MM.1S (cell line): Measurements from ENCODE around the gene PDCD2L.
A peak's percentile ranks its signal among the peaks of the same experiment; 100 is the strongest.
"Not testable (repeated sequence)": the region's sequence is repeated elsewhere in the genome, so short reads cannot be mapped to it uniquely, and the experiment has no call there.

Source experiments
- DNase-seq: peaks from one replicate; pipeline ENCODE4 v3.0.0-alpha.2; 2015
- H2AFZ ChIP-seq: fragments of 300-600 bp; sonication (generic); 2 replicates; pipeline ENCODE4 v1.6.0; 2016; ENCODE audit warnings: antibody characterized with exemption, low read length
- H3F3A ChIP-seq: fragments of 300-600 bp; sonication (generic); 2 replicates; pipeline ENCODE4 v1.6.1; 2016; ENCODE audit warnings: mild to moderate bottlenecking, antibody characterized with exemption, low read length, moderate library complexity, mixed read lengths; ENCODE audit not compliant: insufficient read depth
- H3K27ac ChIP-seq: fragments of 300-600 bp; sonication (generic); 2 replicates; pipeline ENCODE4 v1.5.1; 2016; ENCODE audit warnings: mild to moderate bottlenecking, low read length
- H3K27me3 ChIP-seq: fragments of 300-600 bp; sonication (generic); replicated peaks from 2 replicates; pipeline ENCODE4 v1.6.0; 2016; ENCODE audit warnings: low read length; ENCODE audit not compliant: insufficient read depth
- H3K36me3 ChIP-seq: fragments of 300-600 bp; sonication (generic); replicated peaks from 2 replicates; pipeline ENCODE4 v1.6.1; 2016; ENCODE audit warnings: mild to moderate bottlenecking, low read length, mixed read lengths; ENCODE audit not compliant: insufficient read depth
- H3K4me1 ChIP-seq: fragments of 300-600 bp; sonication (generic); 2 replicates; pipeline ENCODE4 v1.6.1; 2016; ENCODE audit warnings: low read length, mixed read lengths
- H3K4me2 ChIP-seq: fragments of 300-600 bp; sonication (generic); 2 replicates; pipeline ENCODE4 v1.6.0; 2016; ENCODE audit warnings: low read depth, low read length
- H3K4me3 ChIP-seq: fragments of 300-600 bp; sonication (generic); 2 replicates; pipeline ENCODE4 v1.5.1; 2016; ENCODE audit warnings: low read length, mixed read lengths
- H3K79me2 ChIP-seq: fragments of 300-600 bp; sonication (generic); 2 replicates; pipeline ENCODE4 v1.6.1; 2016; ENCODE audit warnings: mixed run types, low read length, mixed read lengths
- H3K9ac ChIP-seq: fragments of 300-600 bp; sonication (generic); 2 replicates; pipeline ENCODE4 v1.6.1; 2016; ENCODE audit warnings: low read length, mixed read lengths
- H3K9me2 ChIP-seq: fragments of 300-600 bp; sonication (generic); replicated peaks from 2 replicates; pipeline ENCODE4 v1.6.1; 2016; ENCODE audit warnings: mild to moderate bottlenecking, low read length, mixed read lengths; ENCODE audit not compliant: insufficient read depth
- H3K9me3 ChIP-seq: fragments of 300-600 bp; sonication (generic); replicated peaks from 2 replicates; pipeline ENCODE4 v1.6.1; 2016; ENCODE audit warnings: mild to moderate bottlenecking, low read length, mixed read lengths; ENCODE audit not compliant: insufficient read depth
- H4K20me1 ChIP-seq: fragments of 300-600 bp; sonication (generic); 2 replicates; pipeline ENCODE4 v1.6.1; 2016; ENCODE audit warnings: mild to moderate bottlenecking, low read length, moderate library complexity, mixed read lengths; ENCODE audit not compliant: insufficient read depth
- EZH2 ChIP-seq: fragments of 300-600 bp; sonication (generic); optimal IDR thresholded peaks from 2 replicates; pipeline ENCODE3; 2017; ENCODE audit warnings: low read depth, mild to moderate bottlenecking, antibody characterized with exemption, low read length, mixed read lengths
- EZH2phosphoT487 ChIP-seq: fragments of 300-600 bp; sonication (generic); IDR thresholded peaks from 2 replicates; pipeline ENCODE4 v1.6.1; 2018; ENCODE audit warnings: antibody characterized with exemption, low read length
- TF ChIP-seq, protein P1 (sequence below): fragments of 300-600 bp; sonication (generic); IDR thresholded peaks from 2 replicates; pipeline ENCODE4 v1.5.1; 2016; ENCODE audit warnings: antibody characterized with exemption, low read length, mixed read lengths

PDCD2L gene

DNA sequence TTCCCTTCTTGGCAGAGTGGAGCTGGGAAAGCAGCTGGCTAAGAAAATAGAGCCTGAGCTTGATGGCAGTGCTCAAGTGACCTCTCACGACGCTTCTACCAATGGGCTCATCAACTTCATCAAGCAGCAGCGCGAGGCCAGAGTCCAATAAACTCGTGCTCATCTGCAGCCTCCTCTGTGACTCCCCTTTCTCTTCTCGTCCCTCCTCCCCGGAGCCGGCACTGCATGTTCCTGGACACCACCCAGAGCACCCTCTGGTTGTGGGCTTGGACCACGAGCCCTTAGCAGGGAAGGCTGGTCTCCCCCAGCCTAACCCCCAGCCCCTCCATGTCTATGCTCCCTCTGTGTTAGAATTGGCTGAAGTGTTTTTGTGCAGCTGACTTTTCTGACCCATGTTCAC, 4.3 kb upstream of the PDCD2L start:
- Histone ChIP-seq H3K27ac (no peak overlapping the region), H3K4me3 (no peak overlapping the region), H3K79me2 (peaks cover 11% of the 10 kb centered on the region), H3K4me2 (no peak overlapping the region), H3K9me2 (no peaks in the 10 kb centered on the region), H3K9me3 (no peaks in the 10 kb centered on the region), H3K27me3 (no peaks in the 10 kb centered on the region), H3K4me1 (no peaks in the 10 kb centered on the region), H3K9ac (no peak overlapping the region), H3F3A (peaks cover 16% of the 10 kb centered on the region), H3K36me3 (peaks cover 14% of the 10 kb centered on the region), H2AFZ (no peak overlapping the region), H4K20me1 (no peaks in the 10 kb centered on the region)
- no peak for DNase-seq
- TF ChIP-seq EZH2phosphoT487 = no peak
- TF ChIP-seq, protein P1, sequence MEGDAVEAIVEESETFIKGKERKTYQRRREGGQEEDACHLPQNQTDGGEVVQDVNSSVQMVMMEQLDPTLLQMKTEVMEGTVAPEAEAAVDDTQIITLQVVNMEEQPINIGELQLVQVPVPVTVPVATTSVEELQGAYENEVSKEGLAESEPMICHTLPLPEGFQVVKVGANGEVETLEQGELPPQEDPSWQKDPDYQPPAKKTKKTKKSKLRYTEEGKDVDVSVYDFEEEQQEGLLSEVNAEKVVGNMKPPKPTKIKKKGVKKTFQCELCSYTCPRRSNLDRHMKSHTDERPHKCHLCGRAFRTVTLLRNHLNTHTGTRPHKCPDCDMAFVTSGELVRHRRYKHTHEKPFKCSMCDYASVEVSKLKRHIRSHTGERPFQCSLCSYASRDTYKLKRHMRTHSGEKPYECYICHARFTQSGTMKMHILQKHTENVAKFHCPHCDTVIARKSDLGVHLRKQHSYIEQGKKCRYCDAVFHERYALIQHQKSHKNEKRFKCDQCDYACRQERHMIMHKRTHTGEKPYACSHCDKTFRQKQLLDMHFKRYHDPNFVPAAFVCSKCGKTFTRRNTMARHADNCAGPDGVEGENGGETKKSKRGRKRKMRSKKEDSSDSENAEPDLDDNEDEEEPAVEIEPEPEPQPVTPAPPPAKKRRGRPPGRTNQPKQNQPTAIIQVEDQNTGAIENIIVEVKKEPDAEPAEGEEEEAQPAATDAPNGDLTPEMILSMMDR = no peak
- no peak for TF ChIP-seq EZH2

DNA sequence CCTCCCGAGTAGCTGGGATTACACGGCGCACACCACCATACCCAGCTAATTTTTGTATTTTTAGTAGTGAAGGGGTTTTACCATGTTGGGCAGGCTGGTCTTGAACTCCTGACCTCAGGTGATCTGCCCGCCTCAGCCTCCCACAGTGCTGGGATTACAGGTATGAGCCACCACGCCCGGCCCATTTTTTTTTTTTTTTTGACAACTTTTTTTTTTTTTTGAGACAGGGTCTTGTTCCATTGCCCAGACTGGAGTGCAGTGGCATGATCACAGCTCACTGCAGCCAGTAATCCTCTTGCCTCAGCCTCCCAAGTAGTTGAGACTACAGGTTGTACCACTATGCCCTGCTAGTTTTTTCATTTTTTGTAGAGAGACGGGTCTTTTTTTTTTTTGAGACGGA, 3.4 kb upstream of the PDCD2L start:
- H3K36me3 ChIP-seq = peaks cover 14% of the 10 kb centered on the region
- H2AFZ ChIP-seq, H3K9ac ChIP-seq, H3K4me1 ChIP-seq, H3K4me3 ChIP-seq, H3K9me2 ChIP-seq, H4K20me1 ChIP-seq, H3K4me2 ChIP-seq, H3K27ac ChIP-seq, H3K9me3 ChIP-seq, H3K27me3 ChIP-seq, DNase-seq: not testable (repeated sequence)
- H3K79me2 ChIP-seq = peaks cover 21% of the 10 kb centered on the region
- H3F3A ChIP-seq = peaks cover 16% of the 10 kb centered on the region

DNA sequence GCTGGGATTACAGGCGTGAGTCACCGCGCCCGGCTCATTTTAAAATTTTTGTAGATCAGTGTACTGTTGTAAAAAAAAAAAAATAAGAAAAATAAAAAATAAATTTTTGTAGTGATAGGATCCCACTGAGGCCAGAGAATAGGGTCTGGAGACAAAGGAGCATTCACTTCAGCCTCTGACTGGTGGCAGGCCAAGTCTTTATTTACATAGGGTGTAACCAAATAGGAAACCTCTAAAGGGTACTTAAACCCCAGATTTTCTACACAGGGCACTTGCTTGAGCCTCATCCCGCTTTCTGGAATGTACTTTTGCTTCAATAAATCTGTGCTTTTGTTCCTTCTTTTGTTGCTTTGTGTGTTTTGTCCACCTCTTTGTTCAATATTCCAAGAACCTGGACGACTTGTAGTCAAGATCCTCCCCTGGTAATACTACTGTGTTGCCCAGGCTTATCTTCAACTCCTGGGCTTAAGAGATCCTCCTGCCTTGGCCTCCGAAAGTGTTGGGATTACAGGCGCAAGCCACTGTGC, 2.1 kb upstream of the PDCD2L start:
- no peak overlapping the region for H3K9ac ChIP-seq
- no peak overlapping the region for H2AFZ ChIP-seq

DNA sequence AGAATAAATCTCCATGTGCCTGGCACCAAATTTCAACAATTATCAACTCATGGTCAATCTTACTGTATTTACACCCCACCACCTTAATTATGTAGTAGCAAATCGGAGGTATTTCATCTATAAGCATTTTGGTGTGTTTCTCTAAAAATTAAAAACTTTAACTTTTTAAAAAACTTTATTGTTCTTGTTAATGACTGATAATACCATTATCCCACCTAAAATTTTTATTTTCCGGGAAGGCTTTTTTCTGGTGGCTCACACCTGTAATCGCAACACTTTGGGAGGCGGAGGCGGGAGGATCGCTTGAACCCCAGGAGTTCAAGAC, 453 bp upstream of the PDCD2L start:
- Histone ChIP-seq H3K4me3 (peak overlapping the region; percentile 99), H3K27ac (peak overlapping the region; percentile 69; the same call in 1 of the 2 replicates), H2AFZ (peak overlapping the region; percentile 84), H3K9ac (peak overlapping the region; percentile 91; the same call in 1 of the 2 replicates), H4K20me1 (no peaks in the 10 kb centered on the region), H3K4me1 (peaks cover 5% of the 10 kb centered on the region), H3K9me3 (no peaks in the 10 kb centered on the region), H3F3A (peaks cover 26% of the 10 kb centered on the region), H3K79me2 (peaks cover 44% of the 10 kb centered on the region), H3K27me3 (no peaks in the 10 kb centered on the region), H3K9me2 (no peaks in the 10 kb centered on the region), H3K4me2 (peak overlapping the region; percentile 97), H3K36me3 (peaks cover 9% of the 10 kb centered on the region)
- no peak for DNase-seq
- TF ChIP-seq EZH2 (no peak), EZH2phosphoT487 (no peak)
- TF ChIP-seq, protein P1 = no peak

More for the DNA sequence above, 2.1 kb upstream of the PDCD2L start:
- TF ChIP-seq EZH2phosphoT487 (no peak), EZH2 (no peak)
- TF ChIP-seq, protein P1 = no peak
- H3K27ac ChIP-seq = no peak overlapping the region
- no peaks in the 10 kb centered on the region for H3K9me3 ChIP-seq
- peaks cover 28% of the 10 kb centered on the region for H3K79me2 ChIP-seq
- peaks cover 9% of the 10 kb centered on the region for H3K36me3 ChIP-seq
- no peaks in the 10 kb centered on the region for H4K20me1 ChIP-seq
- H3K4me3 ChIP-seq = no peak overlapping the region
- peaks cover 16% of the 10 kb centered on the region for H3F3A ChIP-seq
- H3K4me2 ChIP-seq = no peak overlapping the region
- H3K27me3 ChIP-seq = no peaks in the 10 kb centered on the region
- H3K9me2 ChIP-seq = no peaks in the 10 kb centered on the region
- no peaks in the 10 kb centered on the region for H3K4me1 ChIP-seq
- no peak for DNase-seq
